ENCODE results near the gene ATP5PO. TPM values are rescaled to one million over a fixed set of nuclear protein-coding genes. Genes with fewer than 3 reads are reported as not detected.

ATP5PO gene
- total and polyA plus RNA-seq, 11 donors: 472 to 2,204 (median 745) TPM

- Histone ChIP-seq H3K27me3 (no peaks in the 10 kb centered on the region), H3K27ac (peak overlapping the region in 5 of 12 donors; percentile 2 to 92 (median 45)), H3K9me3 (peaks cover 0 to 7% (median 0%) of the 10 kb centered on the region in 12 donors), H3K36me3 (no peaks in the 10 kb centered on the region), H3K4me3 (peak overlapping the region in 1 of 12 donors; percentile 16), H3K4me1 (peaks cover 0 to 48% (median 14%) of the 10 kb centered on the region in 12 donors)
- WGBS, 4 donors: 89 to 93% (median 91%) methylated on average over 9 of the region's 9 CpGs
- no peak for DNase-seq
- intact Hi-C loops (cut with DNase I): no loop called here
- no peak for TF ChIP-seq POLR2A (IDR thresholded peaks at IDR 0.05)
- TF ChIP-seq, protein P1, sequence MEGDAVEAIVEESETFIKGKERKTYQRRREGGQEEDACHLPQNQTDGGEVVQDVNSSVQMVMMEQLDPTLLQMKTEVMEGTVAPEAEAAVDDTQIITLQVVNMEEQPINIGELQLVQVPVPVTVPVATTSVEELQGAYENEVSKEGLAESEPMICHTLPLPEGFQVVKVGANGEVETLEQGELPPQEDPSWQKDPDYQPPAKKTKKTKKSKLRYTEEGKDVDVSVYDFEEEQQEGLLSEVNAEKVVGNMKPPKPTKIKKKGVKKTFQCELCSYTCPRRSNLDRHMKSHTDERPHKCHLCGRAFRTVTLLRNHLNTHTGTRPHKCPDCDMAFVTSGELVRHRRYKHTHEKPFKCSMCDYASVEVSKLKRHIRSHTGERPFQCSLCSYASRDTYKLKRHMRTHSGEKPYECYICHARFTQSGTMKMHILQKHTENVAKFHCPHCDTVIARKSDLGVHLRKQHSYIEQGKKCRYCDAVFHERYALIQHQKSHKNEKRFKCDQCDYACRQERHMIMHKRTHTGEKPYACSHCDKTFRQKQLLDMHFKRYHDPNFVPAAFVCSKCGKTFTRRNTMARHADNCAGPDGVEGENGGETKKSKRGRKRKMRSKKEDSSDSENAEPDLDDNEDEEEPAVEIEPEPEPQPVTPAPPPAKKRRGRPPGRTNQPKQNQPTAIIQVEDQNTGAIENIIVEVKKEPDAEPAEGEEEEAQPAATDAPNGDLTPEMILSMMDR (IDR thresholded peaks at IDR 0.05): no peak
- no peak for ATAC-seq
These were observed 33.4 kb upstream of the ATP5PO start for GRCh38 chr21:33948951-33949444.

DNA sequence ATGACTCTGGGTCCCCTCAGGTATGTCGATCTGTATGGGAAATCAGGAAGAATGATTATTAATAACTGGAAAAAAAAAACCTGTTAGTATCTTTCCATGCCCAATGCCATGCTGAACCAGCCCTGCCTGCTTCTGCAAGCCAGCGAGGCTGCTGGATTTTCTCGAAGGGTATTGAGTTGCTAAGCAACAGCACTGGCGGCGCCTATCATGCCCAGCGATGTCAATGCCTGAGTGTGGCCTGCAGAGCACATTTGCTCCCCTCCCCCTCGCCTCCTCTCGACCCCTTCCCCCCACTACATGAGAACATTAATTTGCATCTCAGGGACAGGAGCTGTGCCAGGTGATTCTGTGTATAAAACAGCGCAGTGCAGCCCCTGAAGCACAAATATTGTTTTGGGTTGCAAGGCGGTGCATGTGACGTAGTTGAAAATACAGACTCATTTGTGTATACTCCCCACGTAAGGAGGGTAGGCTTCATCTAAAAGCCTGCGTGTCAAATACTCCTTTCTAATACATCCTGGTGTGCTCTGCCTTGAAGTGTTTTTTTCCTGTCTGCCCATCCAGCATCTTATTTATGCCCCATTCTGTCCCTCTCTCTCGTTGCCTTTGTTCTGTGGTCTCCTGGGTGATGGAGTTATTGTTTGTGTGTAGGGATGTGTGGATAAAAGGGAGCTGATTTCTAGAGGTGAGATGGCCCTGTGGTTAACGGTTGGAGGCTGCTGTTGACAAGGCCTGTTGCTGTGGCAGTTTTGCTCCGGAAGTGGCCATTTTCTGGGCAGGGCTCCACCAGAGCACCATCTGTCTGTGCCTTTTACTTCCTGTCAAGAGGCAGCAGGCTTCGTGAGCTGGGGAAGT, 32.7 kb upstream of the ATP5PO start:
- WGBS, 4 donors: 48 to 55% (median 51%) methylated on average over 16 to 17 of the region's 17 CpGs
- H3K27me3 ChIP-seq: no peaks in the 10 kb centered on the region
- peak overlapping the region in 6 of 12 donors; percentile 6 to 33 (median 31) for H3K4me3 ChIP-seq
- TF ChIP-seq, protein P1 (IDR thresholded peaks at IDR 0.05): no peak
- no peak for TF ChIP-seq POLR2A (IDR thresholded peaks at IDR 0.05)
- DNase-seq: peak in 4 of 5 donors; percentile 37 to 77 (median 64)
- no peaks in the 10 kb centered on the region for H3K36me3 ChIP-seq
- intact Hi-C loops (cut with DNase I): no loop called here
- H3K4me1 ChIP-seq: peaks cover 0 to 48% (median 14%) of the 10 kb centered on the region in 12 donors
- ATAC-seq: peak; percentile 60 to 79 (median 69)
- H3K9me3 ChIP-seq: peaks cover 0 to 8% (median 0%) of the 10 kb centered on the region in 12 donors
- peak overlapping the region in 10 of 12 donors; percentile 29 to 92 (median 51) for H3K27ac ChIP-seq

- no peak for TF ChIP-seq POLR2A (IDR thresholded peaks at IDR 0.05)
- TF ChIP-seq, protein P1 (IDR thresholded peaks at IDR 0.05): no peak
- H3K4me1 ChIP-seq: peaks cover 0 to 45% (median 14%) of the 10 kb centered on the region in 12 donors
- no peaks in the 10 kb centered on the region for H3K36me3 ChIP-seq
- DNase-seq (peak; percentile 56 to 79 (median 70)), ATAC-seq (peak; percentile 80 to 97 (median 92))
- intact Hi-C loops (cut with DNase I): no loop called here
- H3K27ac ChIP-seq: peak overlapping the region in 10 of 12 donors; percentile 29 to 92 (median 51)
- peak overlapping the region in 7 of 12 donors; percentile 5 to 33 (median 31) for H3K4me3 ChIP-seq
- H3K9me3 ChIP-seq: peaks cover 0 to 8% (median 0%) of the 10 kb centered on the region in 12 donors
- WGBS, 4 donors: 37 to 44% (median 41%) methylated on average over 9 of the region's 9 CpGs
- H3K27me3 ChIP-seq: no peaks in the 10 kb centered on the region
These were observed 32.0 kb upstream of the ATP5PO start for GRCh38 chr21:33947451-33948095.
